Muscle of back (tissue), 11 donors: Measurements from ENCODE around the gene RGR. TPM values are rescaled to one million over a fixed set of nuclear protein-coding genes. Genes with fewer than 3 reads are reported as not detected.
A peak's percentile ranks its signal among the peaks of the same experiment; 100 is the strongest.
"Not testable (repeated sequence)": the region's sequence is repeated elsewhere in the genome, so short reads cannot be mapped to it uniquely, and the experiment has no call there.

Experiments
- DNase-seq, 3 donors: peaks; one replicate each; pipeline versions ENCODE4 v3.0.0 to v3.0.0-alpha.2; 2013
- polyA plus RNA-seq, 10 donors: library from polyadenylated mRNA; unstranded; fragments of 120-200 nt; gene quantifications; one replicate each; pipeline ENCODE4 v1.2.1, GENCODE V29; 2013; ENCODE audit not compliant: insufficient read length in 10 of 10

Gene RGR
- polyA plus RNA-seq, 10 donors: 8.2 to 32.9 (median 16.3) TPM

GRCh38 chr10:84257343-84258020, 12.6 kb downstream of the RGR start:
- no peak for DNase-seq

GRCh38 chr10:84258034-84258695, 13.3 kb downstream of the RGR start:
- no peak for DNase-seq

- DNase-seq: no peak
These were observed 16.5 kb downstream of the RGR start for GRCh38 chr10:84261236-84261915.

GRCh38 chr10:84262190-84262956, 17.5 kb downstream of the RGR start:
- no peak for DNase-seq

GRCh38 chr10:84263716-84264115, 18.9 kb downstream of the RGR start:
- no peak for DNase-seq

- DNase-seq: peak; percentile 30 to 75 (median 56)
These were observed 19.8 kb downstream of the RGR start for GRCh38 chr10:84264611-84265141.

- peak; percentile 30 to 59 (median 35) for DNase-seq
These were observed 20.6 kb downstream of the RGR start for GRCh38 chr10:84265418-84265817.

GRCh38 chr10:84267503-84268126, 22.8 kb downstream of the RGR start:
- no peak for DNase-seq

GRCh38 chr10:84269162-84269561, 24.3 kb downstream of the RGR start:
- no peak for DNase-seq

GRCh38 chr10:84269773-84270172, 24.9 kb downstream of the RGR start:
- DNase-seq: peak in 1 of 3 donors; percentile 51

GRCh38 chr10:84270708-84271107, 25.9 kb downstream of the RGR start:
- no peak for DNase-seq

GRCh38 chr10:84279876-84280475, 35.1 kb downstream of the RGR start:
- DNase-seq: not testable (repeated sequence)

GRCh38 chr10:84286695-84287094, 41.8 kb downstream of the RGR start:
- DNase-seq: no peak

GRCh38 chr10:84288151-84288550, 43.3 kb downstream of the RGR start:
- DNase-seq: no peak

GRCh38 chr10:84289521-84290200, 44.8 kb downstream of the RGR start:
- no peak for DNase-seq

GRCh38 chr10:84290235-84290634, 45.4 kb downstream of the RGR start:
- DNase-seq: no peak

GRCh38 chr10:84291384-84291783, 46.5 kb downstream of the RGR start:
- peak; percentile 26 to 66 (median 30) for DNase-seq

GRCh38 chr10:84292502-84292901, 47.6 kb downstream of the RGR start:
- no peak for DNase-seq

- no peak for DNase-seq
These were observed 48.3 kb downstream of the RGR start for GRCh38 chr10:84293171-84293570.

- DNase-seq: no peak
These were observed 48.7 kb downstream of the RGR start for GRCh38 chr10:84293574-84294016.
